Neural crest cell (in vitro differentiated cells): Measurements from ENCODE around the gene TINAGL1. TPM values are rescaled to one million over a fixed set of nuclear protein-coding genes. Genes with fewer than 3 reads are reported as not detected.

Experiments used
- DNase-seq: peaks from one replicate; pipeline ENCODE4 v3.0.0; 2021; ENCODE audit warnings: low read depth, mixed read lengths, low spot score
- H3K27ac Mint-ChIP-seq: one replicate; pipeline ENCODE4 v1.8.0; 2021; ENCODE audit warnings: mild to moderate bottlenecking, mixed read lengths; ENCODE audit not compliant: unreplicated experiment
- H3K27me3 Mint-ChIP-seq: 2 replicates; pipeline ENCODE4 v1.8.0; 2021; ENCODE audit warnings: low read depth, mild to moderate bottlenecking, mixed read lengths
- H3K36me3 Mint-ChIP-seq: 2 replicates; pipeline ENCODE4 v1.8.0; 2021; ENCODE audit warnings: low read depth, mild to moderate bottlenecking, mixed read lengths
- H3K4me1 Mint-ChIP-seq: 2 replicates; pipeline ENCODE4 v1.8.0; 2021; ENCODE audit warnings: mixed read lengths
- H3K4me3 Mint-ChIP-seq: one replicate; pipeline ENCODE4 v1.8.0; 2021; ENCODE audit warnings: mild to moderate bottlenecking, mixed read lengths
- H3K9me3 Mint-ChIP-seq: 2 replicates; pipeline ENCODE4 v1.8.0; 2021; ENCODE audit warnings: mixed read lengths
- total RNA-seq: library from RNA; stranded (reverse); gene quantifications from 2 replicates; pipeline ENCODE4 v1.2.1, GENCODE V29; 2021
- TF ChIP-seq, protein P1 (sequence below): fragments of 200-600 bp; sonication (generic); conservative IDR thresholded peaks from 2 replicates; pipeline ENCODE4 v1.5.0; 2021; ENCODE audit warnings: antibody characterized with exemption, mild to moderate bottlenecking

TINAGL1 gene
- total RNA-seq, 1 donor from 2014 or later: not detected

DNA sequence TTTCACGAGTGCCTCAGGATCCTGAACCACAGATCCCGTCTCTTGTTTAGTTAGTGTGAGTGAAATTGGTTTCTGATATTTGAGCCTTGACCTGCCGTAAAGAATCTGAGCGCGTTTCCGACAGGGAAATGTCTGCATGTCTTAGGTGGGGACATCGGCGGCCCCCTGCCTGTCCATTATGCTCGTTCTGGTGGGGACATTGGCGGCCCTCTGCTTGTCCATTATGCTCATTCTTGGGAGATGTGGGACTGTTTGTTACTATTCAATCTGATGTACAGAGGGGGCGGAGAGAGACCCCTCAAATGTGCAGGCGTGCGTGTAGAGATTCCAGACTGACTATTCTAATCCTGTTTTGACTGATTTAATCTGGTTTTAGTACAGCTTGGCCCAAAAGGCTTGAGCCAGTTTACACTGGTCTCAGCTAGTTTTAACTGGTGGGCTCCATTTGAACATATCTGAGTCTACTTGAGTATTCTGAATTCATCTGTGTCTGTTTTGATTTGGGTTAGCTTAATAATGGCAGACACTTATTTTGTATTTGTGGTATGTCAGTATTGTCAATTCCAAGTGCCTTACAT, 6.6 kb upstream of the TINAGL1 start:
- Mint-ChIP-seq H3K36me3 (no peaks in the 10 kb centered on the region), H3K27me3 (peaks cover 19% of the 10 kb centered on the region), H3K27ac (no peak overlapping the region), H3K4me1 (peaks cover 8% of the 10 kb centered on the region), H3K4me3 (no peak overlapping the region), H3K9me3 (no peaks in the 10 kb centered on the region)
- DNase-seq: no peak
- TF ChIP-seq, protein P1, sequence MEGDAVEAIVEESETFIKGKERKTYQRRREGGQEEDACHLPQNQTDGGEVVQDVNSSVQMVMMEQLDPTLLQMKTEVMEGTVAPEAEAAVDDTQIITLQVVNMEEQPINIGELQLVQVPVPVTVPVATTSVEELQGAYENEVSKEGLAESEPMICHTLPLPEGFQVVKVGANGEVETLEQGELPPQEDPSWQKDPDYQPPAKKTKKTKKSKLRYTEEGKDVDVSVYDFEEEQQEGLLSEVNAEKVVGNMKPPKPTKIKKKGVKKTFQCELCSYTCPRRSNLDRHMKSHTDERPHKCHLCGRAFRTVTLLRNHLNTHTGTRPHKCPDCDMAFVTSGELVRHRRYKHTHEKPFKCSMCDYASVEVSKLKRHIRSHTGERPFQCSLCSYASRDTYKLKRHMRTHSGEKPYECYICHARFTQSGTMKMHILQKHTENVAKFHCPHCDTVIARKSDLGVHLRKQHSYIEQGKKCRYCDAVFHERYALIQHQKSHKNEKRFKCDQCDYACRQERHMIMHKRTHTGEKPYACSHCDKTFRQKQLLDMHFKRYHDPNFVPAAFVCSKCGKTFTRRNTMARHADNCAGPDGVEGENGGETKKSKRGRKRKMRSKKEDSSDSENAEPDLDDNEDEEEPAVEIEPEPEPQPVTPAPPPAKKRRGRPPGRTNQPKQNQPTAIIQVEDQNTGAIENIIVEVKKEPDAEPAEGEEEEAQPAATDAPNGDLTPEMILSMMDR: no peak

DNA sequence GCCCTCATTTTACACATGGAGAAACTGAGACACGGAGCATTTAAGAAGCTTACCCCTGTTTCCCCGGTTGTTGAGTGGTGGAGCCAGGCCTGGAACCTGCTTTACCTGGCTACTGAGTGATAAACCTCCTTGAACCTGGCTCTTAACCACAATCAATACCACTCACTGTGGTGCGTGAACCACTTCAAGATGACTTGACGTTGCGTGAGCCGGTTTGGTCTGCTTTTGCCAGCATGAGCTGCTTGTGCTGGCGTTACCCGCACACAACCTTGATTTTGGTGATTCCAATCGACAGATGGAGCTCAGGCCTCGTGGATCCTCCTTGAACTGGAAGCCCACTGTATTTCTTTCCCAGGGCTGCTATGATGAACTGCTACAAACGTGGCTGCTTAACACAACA, 6.1 kb upstream of the TINAGL1 start:
- DNase-seq: no peak
- Mint-ChIP-seq H3K9me3 (no peaks in the 10 kb centered on the region), H3K27me3 (peaks cover 24% of the 10 kb centered on the region), H3K4me1 (peaks cover 8% of the 10 kb centered on the region), H3K36me3 (no peaks in the 10 kb centered on the region), H3K4me3 (no peak overlapping the region), H3K27ac (no peak overlapping the region)
- TF ChIP-seq, protein P1: no peak

DNA sequence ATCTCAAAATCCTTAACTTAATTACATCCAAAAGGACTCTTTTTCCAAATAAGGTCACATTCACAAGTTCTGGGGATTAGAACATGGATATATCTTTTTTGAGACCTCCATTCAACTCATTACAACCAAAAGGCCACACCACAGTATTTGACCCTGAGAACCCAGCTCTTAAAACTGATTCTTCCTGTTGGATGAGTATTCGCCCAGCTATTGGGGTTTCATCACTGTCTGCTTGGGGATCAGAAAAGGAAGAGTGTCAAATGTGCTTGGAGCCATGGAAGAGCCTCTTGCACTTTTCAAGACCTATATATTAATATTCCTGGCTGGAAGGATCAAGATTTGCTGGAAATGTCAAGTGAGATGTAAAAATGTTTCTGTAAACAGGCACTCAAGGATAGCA, 5.4 kb upstream of the TINAGL1 start:
- Mint-ChIP-seq H3K36me3 (no peaks in the 10 kb centered on the region), H3K27me3 (peaks cover 30% of the 10 kb centered on the region), H3K4me1 (peaks cover 8% of the 10 kb centered on the region), H3K27ac (no peak overlapping the region), H3K4me3 (no peak overlapping the region), H3K9me3 (no peaks in the 10 kb centered on the region)
- no peak for DNase-seq
- TF ChIP-seq, protein P1: no peak

DNA sequence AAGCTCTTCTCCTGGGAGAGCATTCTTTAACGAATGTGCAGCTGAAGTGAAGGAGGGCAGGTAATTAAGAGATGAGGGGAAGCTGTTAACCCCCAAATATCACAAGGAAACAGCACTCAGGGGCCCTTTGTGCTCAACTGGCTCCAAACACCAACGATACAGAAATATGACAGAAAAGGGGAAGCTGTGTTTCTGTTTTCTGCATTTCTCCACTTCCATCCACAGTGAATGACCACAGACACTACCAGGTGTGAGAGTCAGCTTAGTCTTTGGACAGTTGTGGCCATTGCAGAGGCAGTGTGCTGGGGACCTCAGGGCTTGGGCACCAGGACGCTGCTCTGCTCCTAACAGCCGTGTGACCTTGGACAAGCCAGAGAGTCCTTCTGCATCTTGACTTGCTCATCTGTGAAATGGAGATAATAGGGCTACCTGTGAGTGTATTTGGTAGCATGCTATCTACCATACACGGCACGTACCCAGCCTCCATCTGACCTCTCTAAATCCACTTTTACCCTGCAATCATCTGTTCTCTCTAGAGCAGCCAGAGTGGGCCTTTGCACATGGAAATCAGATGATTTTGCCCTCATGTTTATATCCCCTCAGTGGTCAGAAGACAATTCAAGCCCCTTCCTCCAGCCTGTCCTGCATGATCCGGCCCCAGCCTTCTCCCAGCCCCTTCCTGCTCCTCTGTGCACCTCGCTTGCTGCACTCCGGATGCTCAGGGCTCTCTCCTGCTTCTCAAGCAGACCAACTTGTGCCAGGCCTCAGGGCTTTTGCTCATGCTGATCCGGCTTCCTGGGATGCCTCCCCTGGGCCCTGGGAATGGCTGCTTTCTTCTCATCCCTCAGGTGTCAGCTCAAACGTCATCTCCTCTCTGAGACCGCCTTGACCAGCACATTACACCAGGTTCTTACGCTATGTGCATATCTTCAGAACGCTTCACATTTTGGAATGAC, 4.7 kb upstream of the TINAGL1 start:
- Mint-ChIP-seq H3K4me1 (peaks cover 8% of the 10 kb centered on the region), H3K27ac (no peak overlapping the region), H3K9me3 (no peaks in the 10 kb centered on the region), H3K36me3 (no peaks in the 10 kb centered on the region), H3K27me3 (peaks cover 33% of the 10 kb centered on the region), H3K4me3 (no peak overlapping the region)
- no peak for DNase-seq
- TF ChIP-seq, protein P1: no peak

DNA sequence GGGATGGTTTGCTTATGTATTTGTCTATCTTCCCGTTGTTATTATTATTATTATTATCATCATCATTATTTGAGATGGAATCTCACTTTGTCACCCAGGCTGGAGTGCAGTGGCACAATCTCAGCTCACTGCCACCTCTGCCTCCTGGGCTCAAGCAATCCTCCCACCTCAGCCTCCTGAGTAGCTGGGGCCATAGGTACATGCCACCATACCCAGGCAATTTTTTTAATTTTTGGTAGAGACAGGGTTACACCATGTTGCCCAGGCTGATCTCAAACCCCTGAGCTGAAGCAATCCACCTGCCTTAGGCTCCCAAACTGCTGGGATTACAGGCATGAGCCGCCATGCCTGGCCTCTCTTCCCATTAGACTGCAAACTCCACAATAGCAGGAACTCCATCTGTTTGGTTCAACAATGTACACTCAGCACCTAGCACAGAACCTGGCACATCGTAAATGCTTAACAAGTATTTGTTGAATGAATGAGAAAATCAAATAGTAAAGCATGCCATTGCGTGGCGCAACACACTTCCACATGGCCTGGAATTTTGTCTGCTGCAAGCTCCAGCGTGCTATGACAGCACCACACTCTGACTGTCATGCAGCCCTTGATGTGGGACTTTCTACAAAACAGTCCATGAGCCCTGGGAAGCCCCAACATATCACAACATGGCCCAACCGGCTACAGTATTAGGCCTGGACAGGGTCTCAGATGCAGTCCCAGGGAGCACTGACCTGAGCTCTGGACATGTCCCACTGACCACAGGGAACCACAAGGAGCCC, 3.8 kb upstream of the TINAGL1 start:
- Mint-ChIP-seq H3K27me3 (peaks cover 36% of the 10 kb centered on the region), H3K4me1 (peaks cover 8% of the 10 kb centered on the region), H3K9me3 (no peaks in the 10 kb centered on the region), H3K27ac (no peak overlapping the region), H3K36me3 (no peaks in the 10 kb centered on the region), H3K4me3 (no peak overlapping the region)
- TF ChIP-seq, protein P1: no peak
- no peak for DNase-seq
